Sigmoid colon (tissue), 4 donors: ENCODE measurements around the gene ERI3.

Source experiments
- CTCF ChIP-seq, 4 experiments: fragments of 450-650 bp in 3 of 4; fragments of 200-600 bp in 1 of 4; IDR thresholded peaks; one replicate each; pipeline ENCODE4 v1.5.1; 2016 to 2019; ENCODE audit warnings: antibody characterized with exemption in 4 of 4, mild to moderate bottlenecking in 3 of 4, moderate library complexity in 2 of 4
- EP300 ChIP-seq, 4 donors: sonication (generic); formaldehyde crosslinking; IDR thresholded peaks; one replicate each; pipeline ENCODE4 v1.6.1; 2017; ENCODE audit warnings: antibody characterized with exemption in 4 of 4
- POLR2A ChIP-seq, 2 donors: fragments of 450-650 bp; IDR thresholded peaks; one replicate each; pipeline ENCODE4 v1.6.1; 2016; ENCODE audit warnings: antibody characterized with exemption in 2 of 2, mild to moderate bottlenecking in 2 of 2, moderate library complexity in 2 of 2
- POLR2AphosphoS5 ChIP-seq, 4 donors: sonication (generic); formaldehyde crosslinking; IDR thresholded peaks; one replicate each; pipeline ENCODE4 v1.6.1; 2017; ENCODE audit warnings: antibody characterized with exemption in 4 of 4

GRCh38 chr1:44323947-44324346, 31.1 kb downstream of the ERI3 start:
- no peak for TF ChIP-seq POLR2A (IDR thresholded peaks at IDR 0.05)
- TF ChIP-seq CTCF (IDR thresholded peaks at IDR 0.05) = no peak
- TF ChIP-seq POLR2AphosphoS5 (IDR thresholded peaks at IDR 0.05) = no peak
- TF ChIP-seq EP300 (IDR thresholded peaks at IDR 0.05) = no peak
